OCI-LY1 (cell line): Measurements from ENCODE around the gene TMCC2.

Source experiments
- H2AFZ ChIP-seq: fragments of 200-600 bp; sonication (generic), shearing (Covaris generic); 2 replicates; pipeline ENCODE4 v1.6.0; 2014; ENCODE audit warnings: antibody characterized with exemption, mild to moderate bottlenecking, low read length
- H3F3A ChIP-seq: fragments of 200-600 bp; sonication (generic), shearing (Covaris generic); 2 replicates; pipeline ENCODE4 v1.6.0; 2014; ENCODE audit warnings: mild to moderate bottlenecking, antibody characterized with exemption, low read length, moderate library complexity; ENCODE audit not compliant: insufficient read depth
- H3K27ac ChIP-seq: fragments of 200-600 bp; sonication (generic); 2 replicates; pipeline ENCODE4 v1.5.1; 2014; ENCODE audit warnings: low read length, mixed run types, mild to moderate bottlenecking, low read depth; ENCODE audit not compliant: poor library complexity, severe bottlenecking
- H3K27me3 ChIP-seq: fragments of 200-600 bp; sonication (generic); 2 replicates; pipeline ENCODE4 v1.6.0; 2014; ENCODE audit warnings: antibody characterized with exemption, mild to moderate bottlenecking, low read length, moderate library complexity; ENCODE audit not compliant: insufficient read depth
- H3K36me3 ChIP-seq: fragments of 200-600 bp; sonication (generic); 2 replicates; pipeline ENCODE4 v1.6.1; 2014; ENCODE audit warnings: mild to moderate bottlenecking, antibody characterized with exemption, low read length, moderate library complexity, mixed read lengths; ENCODE audit not compliant: insufficient read depth
- H3K4me1 ChIP-seq: fragments of 200-600 bp; sonication (generic); 2 replicates; pipeline ENCODE4 v1.5.1; 2014; ENCODE audit warnings: mild to moderate bottlenecking, low read length, moderate library complexity; ENCODE audit not compliant: insufficient read depth, severe bottlenecking
- H3K4me2 ChIP-seq: fragments of 200-600 bp; sonication (generic), shearing (Covaris generic); 2 replicates; pipeline ENCODE4 v1.6.1; 2014; ENCODE audit warnings: low read length
- H3K4me3 ChIP-seq: fragments of 200-600 bp; sonication (generic); 2 replicates; pipeline ENCODE4 v1.5.1; 2014; ENCODE audit warnings: low read length, low read depth, mild to moderate bottlenecking, mixed read lengths; ENCODE audit not compliant: poor library complexity, severe bottlenecking
- H3K79me2 ChIP-seq: fragments of 200-600 bp; shearing (Covaris generic); 2 replicates; pipeline ENCODE4 v1.6.1; 2016; ENCODE audit warnings: mixed run types, low read length, mixed read lengths; ENCODE audit not compliant: insufficient read depth
- H3K9ac ChIP-seq: fragments of 200-600 bp; sonication (generic), shearing (Covaris generic); 2 replicates; pipeline ENCODE4 v1.6.1; 2014; ENCODE audit warnings: mild to moderate bottlenecking, low read length, mixed read lengths
- H3K9me2 ChIP-seq: fragments of 200-600 bp; sonication (generic), shearing (Covaris generic); 2 replicates; pipeline ENCODE4 v1.6.1; 2014; ENCODE audit warnings: low read depth, mild to moderate bottlenecking, low read length, mixed read lengths
- H3K9me3 ChIP-seq: fragments of 200-600 bp; shearing (Covaris generic); 2 replicates; pipeline ENCODE4 v1.6.1; 2014; ENCODE audit warnings: low read length, mixed read lengths
- H4K20me1 ChIP-seq: fragments of 200-600 bp; sonication (generic), shearing (Covaris generic); 2 replicates; pipeline ENCODE4 v1.6.0; 2016; ENCODE audit warnings: mild to moderate bottlenecking, low read length; ENCODE audit not compliant: insufficient read depth
- CTCF ChIP-seq: fragments of 200-600 bp; sonication (generic), shearing (Covaris generic); IDR thresholded peaks from 2 replicates; pipeline ENCODE4 v1.5.1; 2017; ENCODE audit warnings: mild to moderate bottlenecking, antibody characterized with exemption, low read length, moderate library complexity, mixed read lengths
- EZH2 ChIP-seq: fragments of 200-600 bp; sonication (generic), shearing (Covaris generic); IDR thresholded peaks from 2 replicates; pipeline ENCODE4 v1.8.0; 2017; ENCODE audit warnings: borderline replicate concordance, mixed run types, mild to moderate bottlenecking, antibody characterized with exemption, low read length, moderate library complexity, mixed read lengths

The TMCC2 gene

GRCh38 chr1:205190845-205191577 lies 36.7 kb upstream of the TMCC2 start:
- Histone ChIP-seq H3K9ac (no peak overlapping the region), H3K36me3 (no peaks in the 10 kb centered on the region), H3K9me3 (no peaks in the 10 kb centered on the region), H4K20me1 (no peaks in the 10 kb centered on the region), H3K27me3 (no peaks in the 10 kb centered on the region), H3K4me2 (no peak overlapping the region), H3K79me2 (no peaks in the 10 kb centered on the region), H3K9me2 (no peaks in the 10 kb centered on the region), H3F3A (no peaks in the 10 kb centered on the region), H3K4me1 (no peaks in the 10 kb centered on the region), H2AFZ (no peak overlapping the region), H3K4me3 (no peak overlapping the region), H3K27ac (no peak overlapping the region)
- TF ChIP-seq CTCF: no peak
- no peak for TF ChIP-seq EZH2

- Histone ChIP-seq H3K27me3 (no peaks in the 10 kb centered on the region), H3F3A (no peaks in the 10 kb centered on the region), H3K9me3 (no peaks in the 10 kb centered on the region), H3K4me3 (no peak overlapping the region), H3K4me2 (no peak overlapping the region), H3K9ac (no peak overlapping the region), H2AFZ (no peak overlapping the region), H4K20me1 (no peaks in the 10 kb centered on the region), H3K79me2 (no peaks in the 10 kb centered on the region), H3K9me2 (no peaks in the 10 kb centered on the region), H3K27ac (no peak overlapping the region), H3K4me1 (no peaks in the 10 kb centered on the region), H3K36me3 (no peaks in the 10 kb centered on the region)
- TF ChIP-seq CTCF (no peak), EZH2 (no peak)
These were observed 36.1 kb upstream of the TMCC2 start for GRCh38 chr1:205191622-205192021.

- no peaks in the 10 kb centered on the region for H3K79me2 ChIP-seq
- TF ChIP-seq CTCF (no peak), EZH2 (no peak)
- H3K9me3 ChIP-seq: no peaks in the 10 kb centered on the region
- H4K20me1 ChIP-seq: no peaks in the 10 kb centered on the region
- H3K27ac ChIP-seq: no peak overlapping the region
- H3F3A ChIP-seq: no peaks in the 10 kb centered on the region
- H3K4me3 ChIP-seq: no peak overlapping the region
- H2AFZ ChIP-seq: no peak overlapping the region
- no peaks in the 10 kb centered on the region for H3K9me2 ChIP-seq
- no peaks in the 10 kb centered on the region for H3K4me1 ChIP-seq
- no peaks in the 10 kb centered on the region for H3K27me3 ChIP-seq
- no peaks in the 10 kb centered on the region for H3K36me3 ChIP-seq
- no peak overlapping the region for H3K9ac ChIP-seq
- no peak overlapping the region for H3K4me2 ChIP-seq
These were observed 35.5 kb upstream of the TMCC2 start for GRCh38 chr1:205192287-205192686.
